HepG2 (cell line): Measurements from ENCODE around the gene PGPEP1. TPM values are rescaled to one million over a fixed set of nuclear protein-coding genes. Genes with fewer than 3 reads are reported as not detected.

Experiments used
- ATF7-NPFF ChIP-seq: sonication (generic); formaldehyde crosslinking; IDR thresholded peaks from 2 replicates; pipeline ENCODE4 v1.8.1; 2023; ENCODE audit warnings: mild to moderate bottlenecking, low read depth, missing genetic modification reagents, moderate library complexity
- BRF2 ChIP-seq: sonication (generic); formaldehyde crosslinking; IDR thresholded peaks from 2 replicates; pipeline ENCODE4 v1.8.1; 2022; ENCODE audit warnings: mild to moderate bottlenecking, missing genetic modification reagents
- EZH2 ChIP-seq: conservative IDR thresholded peaks from 2 replicates; pipeline ENCODE4 v1.6.1; 2012; ENCODE audit warnings: mild to moderate bottlenecking, low read depth, low read length, moderate library complexity
- FOXC1 ChIP-seq: sonication (generic); formaldehyde crosslinking; IDR thresholded peaks from 2 replicates; pipeline ENCODE4 v1.8.0; 2022; ENCODE audit warnings: mild to moderate bottlenecking, missing genetic modification reagents, borderline replicate concordance
- GABPA ChIP-seq, 2 experiments: IDR thresholded peaks; 2 replicates each; pipeline ENCODE4 v1.6.1; 2011 to 2016; ENCODE audit warnings: low read depth in 2 of 2, low read length in 1 of 2, missing biosample characterization in 1 of 2, missing genetic modification characterization in 1 of 2
- GLI4 ChIP-seq: sonication (generic); formaldehyde crosslinking; IDR thresholded peaks from 2 replicates; pipeline ENCODE4 v1.5.1; 2020; ENCODE audit warnings: missing genetic modification reagents, mild to moderate bottlenecking, moderate library complexity, borderline replicate concordance
- GPBP1L1 ChIP-seq: sonication (generic); formaldehyde crosslinking; IDR thresholded peaks from 2 replicates; pipeline ENCODE4 v1.5.0; 2020; ENCODE audit warnings: mild to moderate bottlenecking, missing genetic modification reagents
- GPN1 ChIP-seq: sonication (generic); formaldehyde crosslinking; IDR thresholded peaks from 2 replicates; pipeline ENCODE4 v1.5.1; 2020; ENCODE audit warnings: missing genetic modification reagents, borderline replicate concordance
- HDAC2 ChIP-seq: sonication (generic); formaldehyde crosslinking; IDR thresholded peaks from 2 replicates; pipeline ENCODE4 v1.4.0; 2020; ENCODE audit warnings: missing genetic modification reagents
- HNRNPLL ChIP-seq: fragments of 200-400 bp; formaldehyde crosslinking; IDR thresholded peaks from 2 replicates; pipeline ENCODE4 v1.6.1; 2017; ENCODE audit warnings: mild to moderate bottlenecking, low read depth, low read length; ENCODE audit not compliant: poor library complexity, severe bottlenecking
- IKZF1 ChIP-seq: fragments of 450-650 bp; IDR thresholded peaks from 2 replicates; pipeline ENCODE4 v1.7.1; 2016
- KAT2B ChIP-seq: fragments of 150-350 bp; IDR thresholded peaks from 2 replicates; pipeline ENCODE4 v1.6.1; 2014; ENCODE audit warnings: low read depth, low read length, borderline replicate concordance
- MBD4 ChIP-seq: IDR thresholded peaks from 2 replicates; pipeline ENCODE4 v1.6.1; 2012; ENCODE audit warnings: low read length, inconsistent platforms, borderline replicate concordance
- NBN ChIP-seq: fragments of 450-650 bp; conservative IDR thresholded peaks from 2 replicates; pipeline ENCODE4 v1.6.1; 2017
- NCOA2 ChIP-seq: sonication (generic); formaldehyde crosslinking; IDR thresholded peaks from 2 replicates; pipeline ENCODE4 v1.8.0; 2022; ENCODE audit warnings: inconsistent platforms
- NFRKB ChIP-seq: fragments of 450-650 bp; IDR thresholded peaks from 2 replicates; pipeline ENCODE4 v1.6.1; 2017
- NFYB ChIP-seq: sonication (generic); formaldehyde crosslinking; IDR thresholded peaks from 2 replicates; pipeline ENCODE4 v1.4.0; 2020; ENCODE audit warnings: missing genetic modification reagents
- RCOR2 ChIP-seq: IDR thresholded peaks from 2 replicates; pipeline ENCODE4 v1.6.1; 2016; ENCODE audit warnings: missing biosample characterization, missing genetic modification reagents
- RXRB ChIP-seq: IDR thresholded peaks from 2 replicates; pipeline ENCODE4 v1.6.1; 2016; ENCODE audit warnings: borderline replicate concordance, missing genetic modification reagents, missing compliant biosample characterization
- ZFP36L1 ChIP-seq: sonication (generic); formaldehyde crosslinking; IDR thresholded peaks from 2 replicates; pipeline ENCODE4 v1.8.0; 2022; ENCODE audit warnings: mild to moderate bottlenecking, missing genetic modification reagents, moderate library complexity
- ZFP37 ChIP-seq: sonication (generic); formaldehyde crosslinking; IDR thresholded peaks from 2 replicates; pipeline ENCODE4 v1.4.0; 2020; ENCODE audit warnings: missing genetic modification reagents, borderline replicate concordance
- ZNF225 ChIP-seq: sonication (generic); formaldehyde crosslinking; IDR thresholded peaks from 2 replicates; pipeline ENCODE4 v1.4.0; 2020; ENCODE audit warnings: mild to moderate bottlenecking, missing genetic modification reagents
- ZNF230 ChIP-seq: sonication (generic); formaldehyde crosslinking; IDR thresholded peaks from 2 replicates; pipeline ENCODE4 v1.4.0; 2020; ENCODE audit warnings: mild to moderate bottlenecking, missing genetic modification reagents
- polyA plus RNA-seq, 8 experiments: library from polyadenylated mRNA; depleted of rRNA in 3 of 8; stranded (reverse) in 7 of 8; unstranded in 1 of 8; fragments of >200 nt; fragmentation: Illumina TruSeq in 4 of 8; extraction: Trizol in 4 of 8; gene quantifications; 2 replicates each; pipeline versions ENCODE4 v1.2.1 to v1.2.3, GENCODE V29; 2011 to 2016; ENCODE audit warnings: low read depth in 4 of 8, missing spikeins in 1 of 8, mixed read lengths in 1 of 8; ENCODE audit not compliant: insufficient read depth in 1 of 8
- total RNA-seq, 5 experiments: library from RNA; depleted of rRNA; stranded (reverse); fragments of >200 nt; fragmentation: Illumina TruSeq; extraction: Trizol; gene quantifications; 2 replicates each; pipeline ENCODE4 v1.2.3, GENCODE V29; 2016; ENCODE audit warnings: low read depth in 1 of 5
- TF ChIP-seq, protein P1 (sequence below): sonication (generic); formaldehyde crosslinking; IDR thresholded peaks from 2 replicates; pipeline ENCODE4 v1.8.0; 2022; ENCODE audit warnings: low read depth, missing genetic modification reagents
- TF ChIP-seq, protein P2 (sequence below): conservative IDR thresholded peaks from 2 replicates; pipeline ENCODE4 v1.6.1; 2018; ENCODE audit warnings: missing genetic modification reagents

The PGPEP1 gene
- total and polyA plus RNA-seq, 2 of the 13 experiments (the other 11 are each of a cell fraction or from before 2014, with no cell fraction given), result 53.1 to 56.6 TPM

DNA sequence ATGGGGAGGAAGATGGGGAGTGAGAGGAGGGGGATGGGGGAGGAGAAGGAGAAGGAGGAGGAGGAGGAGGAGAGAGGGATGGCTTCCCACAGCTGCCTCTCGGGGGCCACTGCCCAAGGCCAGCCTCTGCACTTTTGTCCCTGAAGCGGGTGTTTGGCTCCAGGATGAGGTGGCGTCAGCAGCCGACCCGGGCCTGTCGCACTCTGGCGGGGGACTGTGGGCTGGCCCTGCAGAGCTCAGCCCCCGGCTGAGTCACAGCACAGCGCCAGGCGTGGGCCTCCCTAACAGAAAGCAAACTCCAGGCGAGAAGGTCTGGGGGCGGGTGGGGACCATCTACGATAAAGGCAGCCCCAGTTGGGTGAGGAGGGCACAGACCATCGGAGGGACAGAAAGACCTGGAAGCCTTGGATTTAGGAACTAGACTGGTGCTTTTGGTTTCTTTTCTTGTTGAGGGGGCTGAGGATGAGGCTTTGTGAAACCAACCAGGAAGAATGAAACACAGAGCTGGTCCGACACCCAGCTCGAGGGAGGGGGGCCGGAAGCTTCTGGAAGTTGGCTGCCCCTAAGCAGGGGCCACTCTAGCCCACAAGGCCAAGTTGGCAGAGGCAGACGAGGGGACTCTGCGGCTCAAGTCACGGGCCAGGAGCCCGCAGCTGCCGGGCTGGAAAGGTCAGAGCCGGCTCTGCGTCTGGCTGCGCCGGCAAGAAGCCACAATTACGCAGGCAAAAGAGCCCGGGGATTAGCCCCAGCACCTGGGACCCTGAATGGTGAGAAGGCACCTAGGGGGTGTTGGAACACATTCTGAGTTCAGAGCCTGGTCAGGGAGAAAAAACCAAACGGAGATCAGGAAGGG lies 35.7 kb upstream of the PGPEP1 start (continued):
- no peak for TF ChIP-seq GABPA (IDR thresholded peaks at IDR 0.05; ENCODE audit: low read depth, low read length)
- peak; percentile 76 for TF ChIP-seq GABPA (CRISPR knock-in tag; IDR thresholded peaks at IDR 0.05; ENCODE audit: low read depth)
- TF ChIP-seq ZNF225 (CRISPR knock-in tag), result no peak
- TF ChIP-seq RXRB (CRISPR knock-in tag), result peak; percentile 11; the same call in 1 of the 2 replicates
- TF ChIP-seq NCOA2, result peak; percentile 48; the same call in 1 of the 2 replicates
- TF ChIP-seq RCOR2 (CRISPR knock-in tag), result no peak
- TF ChIP-seq GPBP1L1 (CRISPR knock-in tag), result no peak
- TF ChIP-seq, protein P1, sequence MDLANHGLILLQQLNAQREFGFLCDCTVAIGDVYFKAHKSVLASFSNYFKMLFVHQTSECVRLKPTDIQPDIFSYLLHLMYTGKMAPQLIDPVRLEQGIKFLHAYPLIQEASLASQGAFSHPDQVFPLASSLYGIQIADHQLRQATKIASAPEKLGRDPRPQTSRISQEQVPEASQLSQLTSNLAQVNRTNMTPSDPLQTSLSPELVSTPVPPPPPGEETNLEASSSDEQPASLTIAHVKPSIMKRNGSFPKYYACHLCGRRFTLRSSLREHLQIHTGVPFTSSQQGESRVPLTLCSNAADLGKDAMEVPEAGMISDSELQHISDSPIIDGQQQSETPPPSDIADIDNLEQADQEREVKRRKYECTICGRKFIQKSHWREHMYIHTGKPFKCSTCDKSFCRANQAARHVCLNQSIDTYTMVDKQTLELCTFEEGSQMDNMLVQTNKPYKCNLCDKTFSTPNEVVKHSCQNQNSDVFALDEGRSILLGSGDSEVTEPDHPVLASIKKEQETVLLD (CRISPR knock-in tag), result 0 out of 2 replicates have a peak, but pooled peaks have one; percentile 54
- no peak for TF ChIP-seq NBN
- no peak for TF ChIP-seq IKZF1
- TF ChIP-seq HDAC2, result peak; percentile 45
- TF ChIP-seq NFRKB, result no peak
- no peak for TF ChIP-seq ZNF230 (CRISPR knock-in tag)
- no peak for TF ChIP-seq GPN1 (CRISPR knock-in tag)
- TF ChIP-seq HNRNPLL, result peak; percentile 56
- TF ChIP-seq GLI4 (CRISPR knock-in tag), result peak; percentile 76; the same call in 1 of the 2 replicates
- TF ChIP-seq BRF2 (CRISPR knock-in tag), result no peak
- peak; percentile 70 for TF ChIP-seq ATF7-NPFF
- no peak for TF ChIP-seq MBD4
- no peak for TF ChIP-seq EZH2
- no peak for TF ChIP-seq FOXC1
- TF ChIP-seq, protein P2, sequence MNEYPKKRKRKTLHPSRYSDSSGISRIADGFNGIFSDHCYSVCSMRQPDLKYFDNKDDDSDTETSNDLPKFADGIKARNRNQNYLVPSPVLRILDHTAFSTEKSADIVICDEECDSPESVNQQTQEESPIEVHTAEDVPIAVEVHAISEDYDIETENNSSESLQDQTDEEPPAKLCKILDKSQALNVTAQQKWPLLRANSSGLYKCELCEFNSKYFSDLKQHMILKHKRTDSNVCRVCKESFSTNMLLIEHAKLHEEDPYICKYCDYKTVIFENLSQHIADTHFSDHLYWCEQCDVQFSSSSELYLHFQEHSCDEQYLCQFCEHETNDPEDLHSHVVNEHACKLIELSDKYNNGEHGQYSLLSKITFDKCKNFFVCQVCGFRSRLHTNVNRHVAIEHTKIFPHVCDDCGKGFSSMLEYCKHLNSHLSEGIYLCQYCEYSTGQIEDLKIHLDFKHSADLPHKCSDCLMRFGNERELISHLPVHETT (CRISPR knock-in tag), result peak; percentile 24; the same call in 1 of the 2 replicates
- TF ChIP-seq NFYB (CRISPR knock-in tag), result no peak
- TF ChIP-seq ZFP36L1 (CRISPR knock-in tag), result 0 out of 2 replicates have a peak, but pooled peaks have one; percentile 47
- no peak for TF ChIP-seq ZFP37 (CRISPR knock-in tag)
- TF ChIP-seq KAT2B, result no peak
